Measurements from ENCODE around the gene NACAD.

Gene NACAD

GRCh38 chr7:45089341-45089891 is 647 bp upstream of the NACAD start:
- Histone ChIP-seq H3K27me3 (replicated peaks in 2 of 5; ENCODE audit: control insufficient read depth in 4 of 5, insufficient read depth in 5 of 5, low read length in 4 of 5) (peaks cover 4 to 34% (median 9%) of the 10 kb centered on the region in 5 experiments), H3K27ac (ENCODE audit: insufficient read depth in 1 of 2, low read depth in 1 of 2, low read length in 2 of 2, poor library complexity in 1 of 2, severe bottlenecking in 2 of 2) (no peak overlapping the region), H3K4me1 (ENCODE audit: control extremely low read depth in 1 of 4, control insufficient read depth in 4 of 4, insufficient read depth in 4 of 4, low read length in 3 of 4) (peaks cover 0 to 8% (median 6%) of the 10 kb centered on the region in 4 experiments), H3K36me3 (ENCODE audit: control insufficient read depth in 4 of 4, insufficient read depth in 4 of 4, low read length in 3 of 4) (no peaks in the 10 kb centered on the region), H3K4me3 (ENCODE audit: control insufficient read depth in 1 of 7, extremely low read depth in 1 of 7, insufficient read depth in 4 of 7, low read depth in 2 of 7, low read length in 6 of 7) (peak overlapping the region in 5 of 7 experiments; percentile 36 to 70 (median 56)), H3K9me3 (ENCODE audit: control extremely low read depth in 1 of 5, control insufficient read depth in 4 of 5, insufficient read depth in 2 of 5, low read depth in 1 of 5, low read length in 4 of 5) (peaks cover 0 to 2% (median 0%) of the 10 kb centered on the region in 5 experiments)
- peak; percentile 24 to 58 (median 54) for DNase-seq
- ChIA-PET POLR2A (no interaction called here), CTCF (no interaction called here)
- no CpG with 5 or more reads among the region's 22 CpGs for WGBS (ENCODE audit: insufficient coverage)

GRCh38 chr7:45088146-45088701 is 545 bp downstream of the NACAD start:
- CTCF ChIA-PET: no interaction called here
- Histone ChIP-seq H3K4me1 (ENCODE audit: control extremely low read depth in 1 of 4, control insufficient read depth in 4 of 4, insufficient read depth in 4 of 4, low read length in 3 of 4) (peaks cover 0 to 8% (median 6%) of the 10 kb centered on the region in 4 experiments), H3K27me3 (replicated peaks in 2 of 5; ENCODE audit: control insufficient read depth in 4 of 5, insufficient read depth in 5 of 5, low read length in 4 of 5) (peaks cover 4 to 34% (median 9%) of the 10 kb centered on the region in 5 experiments), H3K9me3 (ENCODE audit: control extremely low read depth in 1 of 5, control insufficient read depth in 4 of 5, insufficient read depth in 2 of 5, low read depth in 1 of 5, low read length in 4 of 5) (peaks cover 0 to 2% (median 0%) of the 10 kb centered on the region in 5 experiments), H3K4me3 (ENCODE audit: control insufficient read depth in 1 of 7, extremely low read depth in 1 of 7, insufficient read depth in 4 of 7, low read depth in 2 of 7, low read length in 6 of 7) (peak overlapping the region in 1 of 7 experiments; percentile 70), H3K36me3 (ENCODE audit: control insufficient read depth in 4 of 4, insufficient read depth in 4 of 4, low read length in 3 of 4) (no peaks in the 10 kb centered on the region), H3K27ac (ENCODE audit: insufficient read depth in 1 of 2, low read depth in 1 of 2, low read length in 2 of 2, poor library complexity in 1 of 2, severe bottlenecking in 2 of 2) (no peak overlapping the region)
- 78% methylated on average over 11 of the region's 29 CpGs for WGBS (ENCODE audit: insufficient coverage)
- POLR2A ChIA-PET: interaction anchor here (1.2 kb wide), 1 partner anchor 12 kb away, joined by 3 read pairs; no protein-coding TSS in a partner anchor
- DNase-seq: no peak

- H3K4me3 ChIP-seq (ENCODE audit: control insufficient read depth in 1 of 7, extremely low read depth in 1 of 7, insufficient read depth in 4 of 7, low read depth in 2 of 7, low read length in 6 of 7): no peak overlapping the region
- H3K9me3 ChIP-seq (ENCODE audit: control extremely low read depth in 1 of 5, control insufficient read depth in 4 of 5, insufficient read depth in 2 of 5, low read depth in 1 of 5, low read length in 4 of 5): no peaks in the 10 kb centered on the region
- peaks cover 0 to 8% (median 6%) of the 10 kb centered on the region in 4 experiments for H3K4me1 ChIP-seq (ENCODE audit: control extremely low read depth in 1 of 4, control insufficient read depth in 4 of 4, insufficient read depth in 4 of 4, low read length in 3 of 4)
- WGBS (ENCODE audit: insufficient coverage): 100% methylated on average over 5 of the region's 6 CpGs
- no peak for DNase-seq
- H3K27ac ChIP-seq (ENCODE audit: insufficient read depth in 1 of 2, low read depth in 1 of 2, low read length in 2 of 2, poor library complexity in 1 of 2, severe bottlenecking in 2 of 2): no peak overlapping the region
- H3K36me3 ChIP-seq (ENCODE audit: control insufficient read depth in 4 of 4, insufficient read depth in 4 of 4, low read length in 3 of 4): no peaks in the 10 kb centered on the region
- ChIA-PET CTCF (interaction anchor here (0.9 kb wide), 1 partner anchor 48 kb away, joined by 4 read pairs; no protein-coding TSS in a partner anchor), POLR2A (interaction anchor here (1.2 kb wide), 1 partner anchor 13 kb away, joined by 3 read pairs; no protein-coding TSS in a partner anchor)
- peaks cover 2 to 34% (median 9%) of the 10 kb centered on the region in 5 experiments for H3K27me3 ChIP-seq (replicated peaks in 2 of 5; ENCODE audit: control insufficient read depth in 4 of 5, insufficient read depth in 5 of 5, low read length in 4 of 5)
These were observed 1.2 kb downstream of the NACAD start for GRCh38 chr7:45087301-45088145.

- H3K4me1 ChIP-seq (ENCODE audit: control extremely low read depth in 1 of 4, control insufficient read depth in 4 of 4, insufficient read depth in 4 of 4, low read length in 3 of 4): peaks cover 0 to 8% (median 6%) of the 10 kb centered on the region in 4 experiments
- H3K36me3 ChIP-seq (ENCODE audit: control insufficient read depth in 4 of 4, insufficient read depth in 4 of 4, low read length in 3 of 4): no peaks in the 10 kb centered on the region
- no peaks in the 10 kb centered on the region for H3K9me3 ChIP-seq (ENCODE audit: control extremely low read depth in 1 of 5, control insufficient read depth in 4 of 5, insufficient read depth in 2 of 5, low read depth in 1 of 5, low read length in 4 of 5)
- no peak for DNase-seq
- H3K27ac ChIP-seq (ENCODE audit: insufficient read depth in 1 of 2, low read depth in 1 of 2, low read length in 2 of 2, poor library complexity in 1 of 2, severe bottlenecking in 2 of 2): no peak overlapping the region
- ChIA-PET POLR2A (no interaction called here), CTCF (interaction anchor here (0.9 kb wide), 1 partner anchor 49 kb away, joined by 4 read pairs; no protein-coding TSS in a partner anchor)
- WGBS (ENCODE audit: insufficient coverage): 90% methylated on average over 9 of the region's 15 CpGs
- H3K27me3 ChIP-seq (replicated peaks in 2 of 5; ENCODE audit: control insufficient read depth in 4 of 5, insufficient read depth in 5 of 5, low read length in 4 of 5): peaks cover 0 to 29% (median 9%) of the 10 kb centered on the region in 5 experiments
- H3K4me3 ChIP-seq (ENCODE audit: control insufficient read depth in 1 of 7, extremely low read depth in 1 of 7, insufficient read depth in 4 of 7, low read depth in 2 of 7, low read length in 6 of 7): no peak overlapping the region
These were observed 2.3 kb downstream of the NACAD start for GRCh38 chr7:45086331-45087065.

GRCh38 chr7:45085619-45086200 is 3.1 kb downstream of the NACAD start:
- DNase-seq: no peak
- Histone ChIP-seq H3K4me1 (ENCODE audit: control extremely low read depth in 1 of 4, control insufficient read depth in 4 of 4, insufficient read depth in 4 of 4, low read length in 3 of 4) (peaks cover 0 to 8% (median 6%) of the 10 kb centered on the region in 4 experiments), H3K4me3 (ENCODE audit: control insufficient read depth in 1 of 7, extremely low read depth in 1 of 7, insufficient read depth in 4 of 7, low read depth in 2 of 7, low read length in 6 of 7) (no peak overlapping the region), H3K27ac (ENCODE audit: insufficient read depth in 1 of 2, low read depth in 1 of 2, low read length in 2 of 2, poor library complexity in 1 of 2, severe bottlenecking in 2 of 2) (no peak overlapping the region), H3K36me3 (ENCODE audit: control insufficient read depth in 4 of 4, insufficient read depth in 4 of 4, low read length in 3 of 4) (no peaks in the 10 kb centered on the region), H3K9me3 (ENCODE audit: control extremely low read depth in 1 of 5, control insufficient read depth in 4 of 5, insufficient read depth in 2 of 5, low read depth in 1 of 5, low read length in 4 of 5) (no peaks in the 10 kb centered on the region), H3K27me3 (replicated peaks in 2 of 5; ENCODE audit: control insufficient read depth in 4 of 5, insufficient read depth in 5 of 5, low read length in 4 of 5) (peaks cover 0 to 29% (median 9%) of the 10 kb centered on the region in 5 experiments)
- ChIA-PET POLR2A (no interaction called here), CTCF (no interaction called here)
- WGBS (ENCODE audit: insufficient coverage): 96% methylated on average over 18 of the region's 23 CpGs

- no peak for DNase-seq
- POLR2A ChIA-PET: no interaction called here
- H3K27ac ChIP-seq (ENCODE audit: insufficient read depth in 1 of 2, low read depth in 1 of 2, low read length in 2 of 2, poor library complexity in 1 of 2, severe bottlenecking in 2 of 2): no peak overlapping the region
- peaks cover 0 to 9% (median 7%) of the 10 kb centered on the region in 4 experiments for H3K4me1 ChIP-seq (ENCODE audit: control extremely low read depth in 1 of 4, control insufficient read depth in 4 of 4, insufficient read depth in 4 of 4, low read length in 3 of 4)
- H3K27me3 ChIP-seq (replicated peaks in 2 of 5; ENCODE audit: control insufficient read depth in 4 of 5, insufficient read depth in 5 of 5, low read length in 4 of 5): peaks cover 0 to 24% (median 9%) of the 10 kb centered on the region in 5 experiments
- WGBS (ENCODE audit: insufficient coverage): 95% methylated on average over 15 of the region's 24 CpGs
- no peaks in the 10 kb centered on the region for H3K9me3 ChIP-seq (ENCODE audit: control extremely low read depth in 1 of 5, control insufficient read depth in 4 of 5, insufficient read depth in 2 of 5, low read depth in 1 of 5, low read length in 4 of 5)
- CTCF ChIA-PET: no interaction called here
- no peak overlapping the region for H3K4me3 ChIP-seq (ENCODE audit: control insufficient read depth in 1 of 7, extremely low read depth in 1 of 7, insufficient read depth in 4 of 7, low read depth in 2 of 7, low read length in 6 of 7)
- no peaks in the 10 kb centered on the region for H3K36me3 ChIP-seq (ENCODE audit: control insufficient read depth in 4 of 4, insufficient read depth in 4 of 4, low read length in 3 of 4)
These were observed 3.7 kb downstream of the NACAD start for GRCh38 chr7:45084901-45085618.
